Measurements from ENCODE around the gene MCHR1. TPM values are rescaled to one million over a fixed set of nuclear protein-coding genes. Genes with fewer than 3 reads are reported as not detected.

Gene MCHR1, protein sequence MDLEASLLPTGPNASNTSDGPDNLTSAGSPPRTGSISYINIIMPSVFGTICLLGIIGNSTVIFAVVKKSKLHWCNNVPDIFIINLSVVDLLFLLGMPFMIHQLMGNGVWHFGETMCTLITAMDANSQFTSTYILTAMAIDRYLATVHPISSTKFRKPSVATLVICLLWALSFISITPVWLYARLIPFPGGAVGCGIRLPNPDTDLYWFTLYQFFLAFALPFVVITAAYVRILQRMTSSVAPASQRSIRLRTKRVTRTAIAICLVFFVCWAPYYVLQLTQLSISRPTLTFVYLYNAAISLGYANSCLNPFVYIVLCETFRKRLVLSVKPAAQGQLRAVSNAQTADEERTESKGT
- 1.2 TPM for total RNA-seq
- long read RNA-seq: 0 reads

DNA sequence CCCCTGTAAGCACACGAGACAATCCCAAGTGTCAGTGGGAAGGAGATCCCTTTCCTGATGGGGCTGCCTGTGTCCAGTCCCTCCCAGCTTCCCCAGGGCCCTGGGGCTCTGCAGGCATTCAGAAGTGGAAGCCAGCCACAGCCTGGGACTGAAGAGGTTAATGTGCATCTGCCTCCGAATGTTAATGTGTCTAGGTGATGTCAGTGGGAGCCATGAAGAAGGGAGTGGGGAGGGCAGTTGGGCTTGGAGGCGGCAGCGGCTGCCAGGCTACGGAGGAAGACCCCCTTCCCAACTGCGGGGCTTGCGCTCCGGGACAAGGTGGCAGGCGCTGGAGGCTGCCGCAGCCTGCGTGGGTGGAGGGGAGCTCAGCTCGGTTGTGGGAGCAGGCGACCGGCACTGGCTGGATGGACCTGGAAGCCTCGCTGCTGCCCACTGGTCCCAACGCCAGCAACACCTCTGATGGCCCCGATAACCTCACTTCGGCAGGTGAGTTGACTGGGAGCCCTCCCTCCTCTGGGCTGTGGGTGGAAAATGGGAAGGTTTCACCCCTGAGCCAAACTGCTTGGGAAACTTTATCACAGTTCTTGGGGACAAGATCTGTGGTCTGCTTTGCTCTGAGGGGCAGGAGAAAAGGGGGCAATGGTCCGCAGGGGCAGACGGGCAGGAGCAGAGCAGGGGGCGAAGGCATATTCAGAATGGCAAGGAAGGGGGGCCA lies at the start of gene MCHR1:
Gene MCHR1, plus strand, starts transcription at position 236 of the 715 bp plus-strand sequence. Its CDS starts 169 bp downstream, at position 405.
- no peak for DNase-seq (ENCODE audit: missing footprints)
- intact Hi-C loops (cut with DNase I): no loop called here
- ATAC-seq: no peak

DNA sequence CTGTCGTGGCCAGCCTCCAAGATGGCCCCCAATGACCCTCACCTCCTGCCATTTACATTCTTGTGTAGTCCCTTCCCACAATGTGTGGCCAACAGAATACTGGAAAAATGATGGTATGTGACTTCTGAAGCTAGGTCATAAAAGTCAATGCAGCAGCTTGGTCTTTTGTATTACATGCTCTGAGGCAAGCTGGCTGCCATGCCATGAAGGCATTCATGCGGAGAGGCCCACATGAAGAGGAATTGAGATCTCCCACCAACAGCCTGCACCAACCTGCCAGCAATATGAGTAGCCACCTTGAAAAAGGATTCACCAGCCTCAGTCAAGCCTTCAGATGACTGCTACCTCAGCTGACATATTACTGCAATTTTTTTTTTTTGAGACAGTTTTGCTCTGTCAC lies 47.4 kb upstream of the MCHR1 start:
- intact Hi-C loops (cut with DNase I): no loop called here
- ATAC-seq: no peak

DNA sequence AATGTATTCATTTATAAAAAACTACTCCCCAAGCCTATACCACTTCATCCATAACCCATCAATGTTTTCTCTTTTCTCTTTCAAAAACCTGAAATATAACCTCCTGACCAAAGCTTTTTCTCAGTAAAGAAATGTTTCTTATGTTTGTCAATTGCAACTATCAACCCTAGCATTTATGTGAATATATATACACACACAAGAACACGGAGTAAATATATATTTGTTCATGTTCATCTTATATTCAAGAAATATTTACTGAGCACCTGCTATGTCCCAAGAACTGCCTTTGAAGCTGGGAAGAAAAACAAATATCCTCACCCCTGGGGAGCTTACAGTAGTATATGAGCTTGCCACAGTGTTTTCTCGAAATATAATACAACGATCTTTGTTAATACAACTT lies 46.2 kb upstream of the MCHR1 start:
- DNase-seq (ENCODE audit: missing footprints): no peak
- no peak for ATAC-seq
- intact Hi-C loops (cut with DNase I): no loop called here

More for the DNA sequence above, 47.4 kb upstream of the MCHR1 start:
- no peak for DNase-seq (ENCODE audit: missing footprints)

DNA sequence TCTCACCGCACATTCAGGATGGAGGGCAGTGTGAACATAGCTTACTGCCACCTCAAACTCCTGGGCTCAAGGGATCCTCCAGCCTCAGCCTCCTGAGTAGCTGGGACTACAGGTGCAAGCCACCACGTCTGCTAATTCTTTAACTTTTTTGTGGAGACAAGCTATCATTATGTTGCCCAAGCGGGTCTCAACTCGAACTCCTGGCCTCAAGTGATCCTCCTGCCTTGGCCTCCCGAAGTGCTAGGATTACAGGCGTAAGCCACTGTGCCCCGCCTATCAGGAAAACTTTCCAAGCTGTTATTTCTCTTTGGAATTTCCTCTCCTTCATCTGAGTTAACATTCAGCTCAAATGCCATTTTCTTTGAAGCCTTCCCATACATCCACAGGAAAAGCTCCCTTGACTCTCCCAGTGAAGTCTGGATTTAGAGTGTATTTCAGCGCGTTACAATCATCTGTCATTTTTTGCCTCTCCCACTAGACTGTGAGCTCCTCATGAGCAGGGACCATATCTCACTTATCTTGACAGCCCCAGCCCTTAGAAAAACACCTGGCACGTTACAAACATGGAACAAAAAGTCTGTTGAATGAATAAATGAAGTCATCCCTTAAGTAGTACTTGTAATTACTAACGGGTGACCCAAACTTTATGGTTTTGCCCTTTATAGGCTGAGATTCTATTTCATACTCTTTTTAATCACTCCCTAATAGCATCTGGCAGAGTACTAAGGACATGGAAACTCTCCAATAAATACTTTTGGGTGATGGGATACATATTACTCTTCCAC lies 45.0 kb upstream of the MCHR1 start:
- intact Hi-C loops (cut with DNase I): no loop called here
- DNase-seq (ENCODE audit: missing footprints) (no peak), ATAC-seq (no peak)

DNA sequence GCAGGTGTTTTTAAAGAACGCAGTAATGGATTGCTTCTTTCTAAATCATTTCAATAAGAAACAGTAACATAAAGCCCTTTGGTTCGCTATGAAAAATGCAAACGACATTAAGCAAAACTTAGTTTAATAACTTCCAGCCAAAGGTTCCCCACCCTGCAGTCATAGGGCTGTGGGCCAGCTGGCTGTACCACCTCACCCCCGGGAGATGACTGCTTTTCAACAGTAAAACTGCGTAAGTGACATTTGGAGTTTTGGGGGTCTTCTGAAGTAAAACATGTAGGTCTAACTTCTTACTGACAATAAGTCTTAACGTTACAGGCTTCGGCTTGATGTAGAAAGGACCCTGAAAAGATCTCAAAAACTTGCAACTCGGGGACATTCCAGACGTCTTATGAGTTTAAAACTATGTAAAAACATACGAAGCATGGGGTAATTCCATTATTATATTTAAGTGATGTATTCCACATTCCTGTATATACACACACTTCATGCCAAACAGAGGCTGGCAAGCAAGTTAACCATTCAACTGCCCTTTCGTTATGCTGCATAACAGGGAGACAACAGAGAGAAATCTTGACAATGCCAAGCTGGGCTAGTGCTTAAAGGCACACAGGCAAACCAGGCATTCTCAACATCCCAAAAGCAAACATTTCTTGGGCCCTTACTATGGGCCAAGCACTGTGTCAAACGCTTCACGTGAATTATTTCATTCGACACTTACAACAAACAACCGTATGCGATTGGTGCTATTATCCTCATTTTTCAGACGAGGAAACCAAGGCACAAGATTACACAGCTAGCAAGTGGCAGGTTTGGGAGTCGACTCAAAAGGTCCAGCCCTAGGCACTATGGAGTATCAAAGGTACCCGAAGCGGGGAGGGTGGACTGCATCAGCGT lies 44.0 kb upstream of the MCHR1 start:
- intact Hi-C loops (cut with DNase I): loop anchor here (5.0 kb wide), 2 partner anchors 38 to 123 kb away; no protein-coding TSS in a partner anchor
- DNase-seq (ENCODE audit: missing footprints) (peak; percentile 75), ATAC-seq (no peak)

DNA sequence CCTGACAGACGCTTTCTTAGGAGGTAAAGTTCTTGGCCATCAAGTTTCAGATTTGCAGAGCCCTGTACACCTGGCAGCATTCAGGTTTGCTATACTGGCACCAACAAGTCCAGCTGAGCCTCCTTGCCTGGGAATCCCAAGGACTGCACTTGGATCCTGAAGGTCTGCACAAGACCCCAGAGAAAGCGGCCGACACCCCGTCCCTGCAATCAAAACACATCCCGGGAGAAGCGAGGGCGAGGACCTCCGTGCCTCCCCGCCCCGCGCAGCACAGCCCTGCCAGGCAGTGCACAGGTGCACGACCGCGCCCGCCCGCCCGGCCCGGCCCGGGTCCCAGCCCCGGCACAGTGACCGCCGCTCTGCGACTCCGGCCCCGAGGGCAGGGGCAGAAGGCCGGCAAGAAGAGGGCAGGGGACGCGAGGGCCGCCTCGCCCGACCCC lies 43.3 kb upstream of the MCHR1 start:
- DNase-seq (ENCODE audit: missing footprints) (peak; percentile 68), ATAC-seq (peak; percentile 3)
- intact Hi-C loops (cut with DNase I): loop anchor here (2.0 to 5.0 kb wide), 3 partner anchors 39 to 124 kb away; no protein-coding TSS in a partner anchor

DNA sequence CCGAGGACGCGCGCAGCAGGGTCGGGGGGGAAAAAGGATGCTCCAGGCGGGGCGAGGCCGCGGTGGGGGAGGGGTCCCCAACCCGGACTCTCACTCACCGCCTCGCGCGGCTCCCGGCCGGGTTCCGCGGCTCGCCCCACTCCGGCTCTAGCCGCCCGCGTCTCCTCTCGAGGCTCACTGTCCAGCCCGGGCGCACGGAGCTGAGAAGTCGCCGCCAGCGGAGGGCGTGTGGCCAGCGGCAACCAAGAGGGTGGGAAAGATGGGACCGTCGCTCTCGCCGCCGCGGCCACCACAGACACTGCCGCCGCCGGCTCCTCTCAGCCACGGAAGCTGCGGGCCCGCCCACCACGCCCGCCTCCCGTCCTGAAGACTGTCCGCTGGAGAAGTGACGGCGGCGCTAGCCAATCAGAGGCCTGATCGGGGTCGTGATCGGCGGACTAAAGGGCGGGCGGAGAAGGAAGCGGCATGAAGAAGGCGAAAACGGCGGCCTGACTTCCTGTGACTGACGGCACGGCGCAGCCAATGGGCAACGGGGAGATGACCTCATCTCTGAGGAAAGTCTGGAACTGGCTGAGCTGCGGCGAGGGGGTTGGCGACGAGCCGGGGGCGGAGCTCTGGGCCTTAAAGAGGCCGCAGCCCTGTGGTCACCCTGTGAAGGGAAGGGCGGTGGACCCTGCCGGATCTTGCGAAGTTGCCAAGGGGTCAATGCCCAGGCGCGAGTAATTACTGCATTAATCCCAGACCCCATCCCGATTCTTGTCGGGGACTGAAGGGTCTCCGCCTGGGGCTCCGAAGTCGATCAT lies 42.7 kb upstream of the MCHR1 start, which contains the start of gene MRTFA:
Gene MRTFA, minus strand, starts transcription at position 340 of the 803 bp plus-strand sequence.
- peak; percentile 100 for DNase-seq (ENCODE audit: missing footprints)
- ATAC-seq: peak; percentile 96
- intact Hi-C loops (cut with DNase I): loop anchor here (2.0 to 5.0 kb wide), 3 partner anchors 39 to 124 kb away; no protein-coding TSS in a partner anchor

DNA sequence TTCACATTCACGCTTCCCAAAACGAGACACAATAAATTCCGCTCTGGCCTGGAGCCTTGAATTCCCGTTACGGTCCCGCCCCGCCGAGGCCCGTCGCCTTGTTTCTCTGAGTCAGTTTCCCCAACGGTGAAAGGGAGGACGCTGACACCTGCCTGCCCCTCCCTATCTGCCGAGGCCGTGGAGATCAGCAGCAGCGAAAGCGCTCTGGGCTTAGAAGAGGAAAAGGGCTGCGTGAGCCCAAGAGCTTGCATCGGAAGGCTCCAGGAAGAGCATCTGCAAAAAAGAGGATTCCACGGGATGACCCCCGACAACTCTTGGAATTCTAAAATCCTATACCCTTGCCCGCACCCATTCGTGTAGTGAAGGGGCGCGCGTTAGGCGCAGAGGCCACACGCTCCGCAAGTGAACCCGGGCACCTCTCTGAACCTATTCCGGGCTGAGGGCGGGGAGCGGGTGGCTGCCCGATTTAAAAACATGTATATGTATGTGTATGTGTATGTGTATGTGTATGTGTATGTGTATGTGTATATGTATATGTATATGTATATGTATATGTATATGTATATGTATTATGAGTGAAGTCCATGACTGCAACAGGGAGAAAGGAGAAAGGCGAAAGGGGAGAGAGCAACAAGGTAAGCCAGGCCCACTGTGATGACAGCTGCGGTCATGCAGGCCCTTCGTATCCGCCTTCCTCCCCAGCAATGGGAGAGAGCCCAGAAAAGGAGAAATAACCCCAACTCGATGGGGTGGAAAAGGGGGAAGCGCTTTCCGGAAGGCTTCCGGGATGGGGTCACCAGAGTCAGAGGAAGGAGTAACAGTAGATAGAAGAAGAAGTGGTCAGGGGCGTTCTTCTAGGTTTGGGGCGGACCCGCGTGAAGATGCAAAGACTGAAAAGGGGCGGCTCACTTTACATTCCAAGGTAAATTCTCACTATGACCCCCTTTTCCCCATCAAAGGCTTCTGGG lies 41.8 kb upstream of the MCHR1 start:
- ATAC-seq: peak; percentile 9
- intact Hi-C loops (cut with DNase I): loop anchor here (2.0 to 5.0 kb wide), 3 partner anchors 40 to 125 kb away; no protein-coding TSS in a partner anchor
- peak; percentile 85 for DNase-seq (ENCODE audit: missing footprints)

DNA sequence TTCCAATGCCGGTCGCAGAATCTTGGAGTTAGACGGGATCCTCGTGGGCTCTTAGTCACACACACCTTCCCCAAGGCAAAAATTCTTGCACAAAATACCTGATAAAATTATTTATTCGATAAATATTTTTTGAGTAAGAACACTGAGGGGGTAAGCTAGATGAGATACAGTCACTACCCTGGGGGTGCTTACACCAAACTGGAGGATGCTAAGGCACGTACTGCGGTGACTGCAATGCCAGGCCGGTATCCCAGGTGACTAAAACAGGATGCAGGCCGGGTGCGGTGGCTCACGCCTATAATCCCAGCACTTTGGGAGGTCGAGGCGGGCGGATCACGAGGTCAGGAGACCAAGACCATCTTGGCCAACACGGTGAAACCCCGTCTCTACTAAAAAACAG lies 41.0 kb upstream of the MCHR1 start:
- ATAC-seq: no peak
- peak; percentile 48 for DNase-seq (ENCODE audit: missing footprints)
- intact Hi-C loops (cut with DNase I): loop anchor here (5.0 kb wide), 2 partner anchors 41 to 126 kb away; no protein-coding TSS in a partner anchor

DNA sequence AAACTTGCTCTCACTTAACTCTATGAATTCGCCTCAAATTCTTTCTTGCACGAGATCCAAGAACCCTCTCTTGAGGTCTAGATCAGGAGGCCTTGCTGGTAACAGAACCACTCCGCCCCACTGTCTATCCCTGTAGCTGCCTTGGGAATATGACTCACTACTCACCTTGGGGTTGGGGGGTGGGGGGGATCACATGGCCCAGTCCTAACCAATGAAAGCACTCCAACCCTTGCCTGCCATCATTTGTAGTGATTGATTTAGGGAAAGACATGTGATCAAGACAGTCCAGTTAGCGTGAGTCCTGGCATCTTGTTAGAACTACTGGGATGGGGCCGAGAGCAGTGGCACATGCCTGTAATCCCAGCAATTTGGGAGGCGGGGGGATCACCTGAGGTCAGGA lies 38.0 kb upstream of the MCHR1 start:
- DNase-seq (ENCODE audit: missing footprints) (no peak), ATAC-seq (no peak)
- intact Hi-C loops (cut with DNase I): no loop called here

DNA sequence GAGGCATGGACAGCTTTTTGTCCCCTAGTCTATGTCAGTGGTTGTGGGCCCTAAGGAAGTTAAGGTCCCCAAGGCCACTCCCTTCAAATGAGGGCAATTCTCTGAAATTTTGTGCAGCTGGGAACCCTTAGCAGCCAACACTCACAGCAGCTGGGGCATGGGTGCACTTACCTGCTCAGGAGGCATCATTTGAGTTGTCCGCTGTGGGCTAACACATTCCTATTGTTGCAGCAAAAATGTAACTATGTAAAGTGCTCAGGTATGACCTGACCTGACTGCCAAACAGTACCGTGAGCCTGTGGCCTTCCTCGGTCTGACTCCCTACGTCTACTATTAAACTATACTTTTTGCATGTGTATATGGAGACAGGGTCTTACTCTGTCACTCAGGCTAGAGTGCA lies 37.0 kb upstream of the MCHR1 start:
- no peak for ATAC-seq
- intact Hi-C loops (cut with DNase I): no loop called here
- peak; percentile 1 for DNase-seq (ENCODE audit: missing footprints)

DNA sequence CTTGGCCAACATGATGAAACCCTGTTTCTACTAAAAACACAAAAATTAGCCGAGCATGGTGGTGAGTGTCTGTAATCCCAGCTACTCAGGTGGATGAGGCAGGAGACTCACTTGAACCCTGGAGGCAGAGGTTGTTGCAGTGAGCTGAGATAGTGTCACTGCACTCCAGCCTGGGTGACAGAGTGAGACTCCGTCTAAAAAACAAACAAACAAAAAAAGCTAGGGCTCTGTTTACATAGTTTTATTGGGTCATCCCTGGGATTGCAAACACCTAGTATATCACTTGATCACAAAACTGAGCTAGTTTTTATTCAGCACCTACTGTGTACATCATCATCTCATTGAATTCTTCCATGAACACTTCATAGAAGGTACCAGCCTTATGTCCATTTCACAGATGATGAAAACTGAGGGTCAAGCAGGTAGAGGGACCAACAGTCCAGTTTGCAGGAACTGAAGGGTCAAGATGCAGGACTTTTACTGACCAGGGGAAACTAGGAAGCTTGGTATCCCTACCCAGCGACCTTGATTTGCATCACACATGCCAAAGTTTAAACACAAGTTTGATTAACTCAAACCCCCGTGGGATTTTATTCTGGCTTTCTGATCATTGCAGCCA lies 33.6 kb upstream of the MCHR1 start:
- DNase-seq (ENCODE audit: missing footprints) (no peak), ATAC-seq (no peak)
- intact Hi-C loops (cut with DNase I): loop anchor here (1.0 to 5.0 kb wide), 3 partner anchors 93 to 208 kb away; no protein-coding TSS in a partner anchor

DNA sequence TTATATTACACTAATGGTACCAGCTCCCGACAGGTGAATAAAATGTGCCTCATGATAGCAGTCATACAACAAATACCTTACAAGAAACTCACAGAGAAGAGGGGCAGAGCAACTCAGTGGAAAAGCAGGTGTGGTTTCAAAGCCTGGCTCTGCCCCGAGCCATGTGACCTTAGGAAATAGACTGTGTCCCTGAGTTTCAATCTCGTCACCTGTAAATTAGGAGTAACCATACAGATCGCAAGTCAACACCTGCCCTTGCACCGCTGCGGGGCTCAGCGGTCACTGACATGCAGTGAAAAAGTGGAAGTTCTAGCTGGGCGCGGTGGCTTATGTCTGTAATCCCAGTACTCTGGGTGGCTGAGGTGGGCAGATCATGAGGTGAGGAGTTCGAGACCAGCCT lies 30.9 kb upstream of the MCHR1 start:
- DNase-seq (ENCODE audit: missing footprints) (no peak), ATAC-seq (no peak)
- intact Hi-C loops (cut with DNase I): loop anchor here (5.0 kb wide), 1 partner anchor 96 kb away; no protein-coding TSS in a partner anchor

DNA sequence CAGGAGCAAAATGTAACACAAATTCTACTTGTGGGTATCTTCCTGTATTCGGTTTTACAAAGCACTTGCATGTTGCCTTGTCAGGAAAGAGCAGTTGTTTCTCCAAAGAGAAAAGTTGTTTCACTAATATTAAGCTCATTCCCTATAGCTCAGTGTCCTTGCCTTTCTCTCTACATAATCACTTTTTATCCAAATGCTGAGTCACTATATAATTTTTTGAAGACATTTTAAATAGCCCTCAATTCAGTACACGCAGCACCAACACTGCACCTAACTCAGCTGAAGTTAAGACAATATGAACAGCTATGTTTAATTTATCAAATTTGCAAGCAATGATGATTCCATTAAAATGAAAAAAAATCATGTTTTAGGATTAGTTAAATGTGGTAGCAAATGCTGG lies 28.2 kb upstream of the MCHR1 start:
- DNase-seq (ENCODE audit: missing footprints) (no peak), ATAC-seq (no peak)
- intact Hi-C loops (cut with DNase I): no loop called here
